Measurements from ENCODE around the gene RAPGEF1.

- no peak for TF ChIP-seq CTCF (IDR thresholded peaks at IDR 0.05)
- no peak for TF ChIP-seq POLR2A (IDR thresholded peaks at IDR 0.05)
Measured at GRCh38 chr9:131625508-131625787, 114.4 kb downstream of the RAPGEF1 start.
